KBM-7 (cell line): ENCODE results near the gene DUSP7.

Experiments
- DNase-seq: peaks from one replicate; pipeline ENCODE4 v3.0.0-alpha.2; 2015
- in situ Hi-C: fragments of 300-500 bp; cut with MboI; formaldehyde crosslinking; loops from 2 replicates; pipeline ENCODE4 v1.14.3; 2020; ENCODE audit warnings: low sequenced_read_pairs, low pct_unique_long_range_greater_than_20kb, mixed read lengths

DUSP7 gene

DNA sequence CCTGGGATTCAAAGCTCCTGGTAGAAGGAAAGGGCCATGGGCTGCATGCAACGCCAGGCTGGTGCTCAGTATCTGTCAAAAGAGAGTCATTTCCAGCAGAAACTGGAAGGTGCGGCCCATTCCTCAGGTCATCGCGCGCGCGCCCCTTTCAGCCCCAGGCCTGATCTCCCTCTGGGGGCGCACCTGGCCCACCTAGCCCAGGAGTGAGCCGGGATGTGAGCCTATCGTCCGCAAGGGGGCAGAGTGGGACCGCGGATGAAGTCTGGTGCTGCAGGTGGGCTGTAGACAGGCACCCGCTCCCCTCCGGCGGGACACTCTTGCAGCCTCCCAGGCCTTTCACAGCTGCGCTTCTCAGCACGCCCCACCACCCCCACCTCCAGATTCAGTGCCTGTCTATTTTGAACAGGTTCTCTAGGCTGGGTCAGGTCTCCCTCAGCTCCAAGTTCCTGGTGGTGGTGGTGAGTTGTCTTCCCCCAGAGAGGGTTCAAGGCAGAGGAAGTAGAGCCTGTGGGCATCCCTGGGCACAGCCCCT lies 54.9 kb downstream of the DUSP7 start:
- peak; percentile 88 for DNase-seq
- in situ Hi-C loops = loop anchor here (10.0 kb wide), 1 partner anchor 133 kb away; no protein-coding TSS in a partner anchor

DNA sequence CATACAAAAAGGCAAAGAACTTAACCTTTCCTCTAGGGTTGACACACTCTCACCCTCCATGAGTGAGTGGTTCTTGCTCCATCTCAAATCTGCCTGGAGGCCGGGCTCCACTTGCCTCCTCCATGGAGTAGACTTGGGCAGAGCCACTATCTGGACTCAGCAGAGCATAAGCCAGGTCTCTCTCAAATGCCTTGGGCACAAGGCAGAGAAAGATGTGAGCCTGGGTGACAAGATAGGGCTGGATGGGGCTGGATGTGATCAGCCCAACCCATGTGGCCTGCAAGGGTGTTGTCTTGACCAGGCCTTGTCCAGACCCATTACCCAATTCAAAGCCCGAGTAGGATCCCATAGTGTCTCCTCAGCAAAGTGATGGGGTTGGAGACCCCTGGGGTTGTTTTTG lies 56.5 kb downstream of the DUSP7 start:
- no peak for DNase-seq
- in situ Hi-C loops = loop anchor here (10.0 kb wide), 1 partner anchor 135 kb away; no protein-coding TSS in a partner anchor
